IMR-90 (cell line): Measurements from ENCODE around the gene ATP1A3. TPM values are rescaled to one million over a fixed set of nuclear protein-coding genes. Genes with fewer than 3 reads are reported as not detected.

Experiments used
- ATAC-seq: fragments of 200-7000 bp; cut with Tn5 transposase; 2 replicates; pipeline ENCODE4 v1.9.1; 2020; ENCODE audit warnings: low read depth, mild to moderate bottlenecking, moderate library complexity
- BruUV-seq: library from RNA; stranded (reverse); fragments of 400-500 nt; replicated peaks from 2 replicates; lab custom pipeline; 2021; lab: Mats Ljungman, UMichigan
- CTCF ChIA-PET: fragments of 300-600 bp; formaldehyde crosslinking; extraction: SDS; loops from one replicate; lab custom pipeline; 2021; ENCODE audit warnings: antibody characterized with exemption; lab: Yijun Ruan, JAX
- POLR2A ChIA-PET: fragments of 300-600 bp; sonication (Branson Sonifier 250); formaldehyde crosslinking; loops from one replicate; lab custom pipeline; 2022; ENCODE audit warnings: antibody characterized with exemption; ENCODE audit not compliant: unreplicated experiment; lab: Charles Lee
- DNase-seq: peaks from one replicate; pipeline ENCODE4 v3.0.0; 2013
- H2AFZ ChIP-seq: replicated peaks from 2 replicates; pipeline ENCODE3; 2013; ENCODE audit warnings: low read length, mild to moderate bottlenecking; ENCODE audit not compliant: poor library complexity
- H2AK5ac ChIP-seq: 2 replicates; pipeline ENCODE4 v1.6.1; 2013; ENCODE audit warnings: low read depth, low read length, inconsistent platforms
- H2AK9ac ChIP-seq: replicated peaks from 2 replicates; pipeline ENCODE3; 2013; ENCODE audit warnings: mild to moderate bottlenecking, low read depth, low read length, moderate library complexity; ENCODE audit not compliant: poor library complexity
- H2BK120ac ChIP-seq: 2 replicates; pipeline ENCODE4 v1.6.1; 2013; ENCODE audit warnings: low read depth, low read length, inconsistent platforms
- H2BK15ac ChIP-seq: 3 replicates; pipeline ENCODE4 v1.6.1; 2013; ENCODE audit warnings: low read depth, low read length, inconsistent platforms
- H2BK20ac ChIP-seq: 2 replicates; pipeline ENCODE4 v1.6.1; 2013; ENCODE audit warnings: low read depth, mild to moderate bottlenecking, inconsistent platforms, low read length, moderate library complexity
- H2BK5ac ChIP-seq: 2 replicates; pipeline ENCODE4 v1.6.1; 2013; ENCODE audit warnings: mild to moderate bottlenecking, low read depth, low read length, inconsistent platforms; ENCODE audit not compliant: poor library complexity, severe bottlenecking
- H3K14ac ChIP-seq: replicated peaks from 2 replicates; pipeline ENCODE4 v1.6.1; 2013; ENCODE audit warnings: low read depth, low read length, inconsistent platforms
- H3K18ac ChIP-seq: 2 replicates; pipeline ENCODE4 v1.6.1; 2013; ENCODE audit warnings: low read depth, low read length, control low read depth
- H3K23ac ChIP-seq: 2 replicates; pipeline ENCODE4 v1.6.1; 2013; ENCODE audit warnings: low read depth, low read length, inconsistent platforms
- H3K27ac ChIP-seq: 2 replicates; pipeline ENCODE4 v1.5.1; 2013; ENCODE audit warnings: mild to moderate bottlenecking, control low read depth, low read length; ENCODE audit not compliant: insufficient read depth
- H3K27me3 ChIP-seq: 2 replicates; pipeline ENCODE4 v1.6.1; 2013; ENCODE audit warnings: low read length; ENCODE audit not compliant: control insufficient read depth, insufficient read depth
- H3K36me3 ChIP-seq: 2 replicates; pipeline ENCODE4 v1.6.1; 2013; ENCODE audit warnings: low read length, mixed read lengths; ENCODE audit not compliant: control insufficient read depth, insufficient read depth
- H3K4ac ChIP-seq: 2 replicates; pipeline ENCODE4 v1.6.1; 2013; ENCODE audit warnings: low read depth, low read length, inconsistent platforms
- H3K4me1 ChIP-seq: 2 replicates; pipeline ENCODE4 v1.6.1; 2013; ENCODE audit warnings: low read length, mixed read lengths; ENCODE audit not compliant: control insufficient read depth, insufficient read depth
- H3K4me2 ChIP-seq: 2 replicates; pipeline ENCODE4 v1.6.1; 2013; ENCODE audit warnings: low read depth, mild to moderate bottlenecking, control low read depth, low read length, moderate library complexity
- H3K4me3 ChIP-seq: 2 replicates; pipeline ENCODE4 v1.5.1; 2013; ENCODE audit warnings: low read depth, mild to moderate bottlenecking, control low read depth, low read length, moderate library complexity; ENCODE audit not compliant: insufficient read depth
- H3K56ac ChIP-seq: 2 replicates; pipeline ENCODE4 v1.6.1; 2013; ENCODE audit warnings: low read length, inconsistent platforms; ENCODE audit not compliant: insufficient read depth; ENCODE audit errors: extremely low read depth
- H3K79me1 ChIP-seq, 2 experiments: 2 replicates each; pipeline ENCODE4 v1.6.1; 2013; ENCODE audit warnings: low read length in 2 of 2, inconsistent platforms in 1 of 2, low read depth in 1 of 2
- H3K9ac ChIP-seq: 2 replicates; pipeline ENCODE4 v1.6.1; 2013; ENCODE audit warnings: low read depth, low read length, control low read depth
- H3K9me1 ChIP-seq: 2 replicates; pipeline ENCODE4 v1.6.1; 2013; ENCODE audit warnings: low read length, inconsistent platforms; ENCODE audit not compliant: insufficient read depth
- H3K9me3 ChIP-seq: 2 replicates; pipeline ENCODE4 v1.6.1; 2013; ENCODE audit warnings: low read length; ENCODE audit not compliant: control insufficient read depth, insufficient read depth
- H4K20me1 ChIP-seq: 2 replicates; pipeline ENCODE4 v1.6.1; 2013; ENCODE audit warnings: low read length, inconsistent platforms; ENCODE audit not compliant: insufficient read depth
- H4K5ac ChIP-seq: 2 replicates; pipeline ENCODE4 v1.6.1; 2013; ENCODE audit warnings: mild to moderate bottlenecking, low read depth, low read length, control low read depth
- H4K8ac ChIP-seq, 2 experiments: 2 replicates each; pipeline ENCODE4 v1.6.1; 2013; ENCODE audit warnings: low read depth in 2 of 2, low read length in 2 of 2, control low read depth in 1 of 2, inconsistent platforms in 1 of 2
- H4K91ac ChIP-seq: 2 replicates; pipeline ENCODE4 v1.6.1; 2013; ENCODE audit warnings: low read depth, low read length, inconsistent platforms; ENCODE audit not compliant: insufficient read depth
- BHLHE40 ChIP-seq: fragments of 150-350 bp; IDR thresholded peaks from 2 replicates; pipeline ENCODE4 v1.6.1; 2016; ENCODE audit warnings: mild to moderate bottlenecking, low read depth, low read length
- CEBPB ChIP-seq: IDR thresholded peaks from 2 replicates; pipeline ENCODE4 v1.6.1; 2012; ENCODE audit warnings: low read depth, low read length, improper control_type of control experiment
- CHD1 ChIP-seq: IDR thresholded peaks from 2 replicates; pipeline ENCODE4 v1.6.1; 2012; ENCODE audit warnings: low read depth, low read length, improper control_type of control experiment
- FOS ChIP-seq: fragments of 150-350 bp; IDR thresholded peaks from 2 replicates; pipeline ENCODE4 v1.6.1; 2016; ENCODE audit warnings: low read depth, low read length
- MAFK ChIP-seq: IDR thresholded peaks from 2 replicates; pipeline ENCODE4 v1.6.1; 2012; ENCODE audit warnings: low read depth, low read length, improper control_type of control experiment
- MAZ ChIP-seq: IDR thresholded peaks from 2 replicates; pipeline ENCODE4 v1.6.1; 2012; ENCODE audit warnings: low read depth, mild to moderate bottlenecking, low read length, improper control_type of control experiment, moderate library complexity, borderline replicate concordance
- MXI1 ChIP-seq: IDR thresholded peaks from 2 replicates; pipeline ENCODE4 v1.6.1; 2012; ENCODE audit warnings: low read depth, mild to moderate bottlenecking, low read length, moderate library complexity, borderline replicate concordance
- NFE2L2 ChIP-seq: fragments of 150-350 bp; IDR thresholded peaks from 2 replicates; pipeline ENCODE4 v1.6.1; 2016; ENCODE audit warnings: low read depth, mild to moderate bottlenecking, low read length
- POLR2A ChIP-seq: IDR thresholded peaks from 2 replicates; pipeline ENCODE4 v1.6.1; 2012; ENCODE audit warnings: mild to moderate bottlenecking, low read depth, low read length
- RAD21 ChIP-seq: IDR thresholded peaks from 2 replicates; pipeline ENCODE4 v1.6.1; 2012; ENCODE audit warnings: low read length, improper control_type of control experiment
- RCOR1 ChIP-seq: IDR thresholded peaks from 2 replicates; pipeline ENCODE4 v1.6.1; 2012; ENCODE audit warnings: mild to moderate bottlenecking, low read length, improper control_type of control experiment; ENCODE audit not compliant: insufficient replicate concordance
- RFX5 ChIP-seq: IDR thresholded peaks from 2 replicates; pipeline ENCODE4 v1.8.0; 2012; ENCODE audit warnings: low read depth, mild to moderate bottlenecking, low read length, moderate library complexity
- SMC3 ChIP-seq: fragments of 150-350 bp; IDR thresholded peaks from 2 replicates; pipeline ENCODE4 v1.6.1; 2016; ENCODE audit warnings: low read depth, mild to moderate bottlenecking, antibody characterized with exemption, low read length, moderate library complexity
- WGBS, 2 experiments: methylation state at CpG; one replicate each; pipeline versions ENCODE4 v1.1.5 to v1.1.7; 2013; ENCODE audit warnings: missing lambda C conversion rate in 2 of 2; ENCODE audit not compliant: insufficient read length in 1 of 2; ENCODE audit errors: extremely low coverage in 2 of 2; 5-methylcytosine and 5-hydroxymethylcytosine counted together
- dilution Hi-C: fragments of 300-500 bp; cut with HindIII; formaldehyde crosslinking; loops from one replicate; pipeline ENCODE4 v1.14.3; 2018; ENCODE audit warnings: low sequenced_read_pairs; ENCODE audit not compliant: unreplicated experiment
- in situ Hi-C: fragments of 300-500 bp; cut with MboI; formaldehyde crosslinking; loops from 3 replicates; pipeline ENCODE4 v1.14.3; 2019; ENCODE audit warnings: low sequenced_read_pairs, inconsistent platforms, mixed read lengths
- intact Hi-C: fragments of 100-400 bp; cut with micrococcal nuclease; formaldehyde crosslinking; loops from 2 replicates; pipeline ENCODE4 v1.10.0; 2022
- polyA plus RNA-seq, 3 experiments: library from polyadenylated mRNA; depleted of rRNA; stranded (reverse); fragments of >200 nt; gene quantifications; 2 replicates each; pipeline ENCODE4 v1.2.3, GENCODE V29; 2012; ENCODE audit warnings: low replicate concordance in 1 of 3
- total RNA-seq: library from RNA; depleted of rRNA; stranded (reverse); fragments of >200 nt; gene quantifications from 2 replicates; pipeline ENCODE4 v1.2.3, GENCODE V29; 2012
- TF ChIP-seq, protein P1 (sequence below): fragments of 150-350 bp; IDR thresholded peaks from 2 replicates; pipeline ENCODE4 v1.6.1; 2017; ENCODE audit warnings: mild to moderate bottlenecking, antibody characterized with exemption, low read length, low read depth
- TF ChIP-seq, protein P2 (sequence below): conservative IDR thresholded peaks from 2 replicates; pipeline ENCODE4 v1.5.1; 2012; ENCODE audit warnings: mild to moderate bottlenecking, low read depth, low read length, improper control_type of control experiment
- TF ChIP-seq, protein P3 (sequence below): fragments of 150-350 bp; IDR thresholded peaks from 2 replicates; pipeline ENCODE4 v1.6.1; 2016; ENCODE audit warnings: low read depth, mild to moderate bottlenecking, low read length, moderate library complexity, borderline replicate concordance

The ATP1A3 gene
- total and polyA plus RNA-seq, 2 of the 4 experiments (the other 2 are of a cell fraction): under 0.01 to 0.12 TPM

DNA sequence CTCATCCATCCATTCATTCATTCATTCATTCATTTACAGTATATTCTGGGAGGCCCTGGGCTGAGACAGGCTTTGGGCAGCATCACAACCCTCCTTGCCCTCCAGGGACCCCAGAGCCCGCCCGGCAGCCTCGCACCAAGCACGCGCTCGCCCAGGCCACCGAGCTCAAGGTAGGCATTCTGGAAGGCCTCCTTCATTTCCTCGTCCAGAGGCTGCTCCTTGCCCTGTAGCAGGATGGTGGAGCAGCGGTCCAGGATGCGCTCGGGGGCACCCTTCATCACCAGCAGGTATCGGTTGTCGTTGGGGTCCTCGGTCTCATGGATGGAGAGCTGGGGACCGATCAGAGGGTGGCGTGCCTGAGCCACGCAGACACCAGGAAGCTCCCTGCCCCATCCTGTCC is 15.6 kb downstream of the ATP1A3 start:
- Histone ChIP-seq H2AK9ac (no peak overlapping the region), H3K14ac (no peak overlapping the region), H3K56ac (no peak overlapping the region), H3K4me2 (no peak overlapping the region), H2BK15ac (no peak overlapping the region), H4K5ac (no peak overlapping the region), H3K4ac (no peak overlapping the region), H2AFZ (no peak overlapping the region), H3K27me3 (peaks cover 28% of the 10 kb centered on the region), H3K27ac (no peak overlapping the region), H2AK5ac (no peak overlapping the region), H2BK5ac (no peak overlapping the region), H3K4me3 (no peak overlapping the region), H3K9me1 (no peaks in the 10 kb centered on the region), H4K20me1 (no peaks in the 10 kb centered on the region), H4K8ac (no peak overlapping the region), H3K9me3 (no peaks in the 10 kb centered on the region), H3K4me1 (no peaks in the 10 kb centered on the region), H2BK20ac (no peak overlapping the region), H3K36me3 (no peaks in the 10 kb centered on the region), H4K91ac (no peak overlapping the region), H3K9ac (no peak overlapping the region), H2BK120ac (no peak overlapping the region), H3K79me1 (no peaks in the 10 kb centered on the region), H3K18ac (no peak overlapping the region), H3K23ac (no peak overlapping the region)
- WGBS, 2 experiments: 75% methylated on average over 11 of the region's 17 CpGs; no CpG with 5 or more reads in 1 of the 2 experiments
- dilution Hi-C loops (no loop called here), intact Hi-C loops (no loop called here), in situ Hi-C loops (no loop called here)
- ChIA-PET CTCF (no interaction called here), POLR2A (no interaction called here)
- no TSS peak for BruUV-seq
- DNase-seq (no peak), ATAC-seq (no peak)
- TF ChIP-seq RAD21 (no peak), RCOR1 (no peak), FOS (no peak), CHD1 (no peak), MXI1 (no peak), SMC3 (no peak), RFX5 (no peak), POLR2A (no peak), NFE2L2 (no peak), CEBPB (no peak), BHLHE40 (no peak), MAFK (no peak), MAZ (no peak)
- TF ChIP-seq, protein P1, sequence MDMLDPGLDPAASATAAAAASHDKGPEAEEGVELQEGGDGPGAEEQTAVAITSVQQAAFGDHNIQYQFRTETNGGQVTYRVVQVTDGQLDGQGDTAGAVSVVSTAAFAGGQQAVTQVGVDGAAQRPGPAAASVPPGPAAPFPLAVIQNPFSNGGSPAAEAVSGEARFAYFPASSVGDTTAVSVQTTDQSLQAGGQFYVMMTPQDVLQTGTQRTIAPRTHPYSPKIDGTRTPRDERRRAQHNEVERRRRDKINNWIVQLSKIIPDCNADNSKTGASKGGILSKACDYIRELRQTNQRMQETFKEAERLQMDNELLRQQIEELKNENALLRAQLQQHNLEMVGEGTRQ: no peak
- TF ChIP-seq, protein P2, sequence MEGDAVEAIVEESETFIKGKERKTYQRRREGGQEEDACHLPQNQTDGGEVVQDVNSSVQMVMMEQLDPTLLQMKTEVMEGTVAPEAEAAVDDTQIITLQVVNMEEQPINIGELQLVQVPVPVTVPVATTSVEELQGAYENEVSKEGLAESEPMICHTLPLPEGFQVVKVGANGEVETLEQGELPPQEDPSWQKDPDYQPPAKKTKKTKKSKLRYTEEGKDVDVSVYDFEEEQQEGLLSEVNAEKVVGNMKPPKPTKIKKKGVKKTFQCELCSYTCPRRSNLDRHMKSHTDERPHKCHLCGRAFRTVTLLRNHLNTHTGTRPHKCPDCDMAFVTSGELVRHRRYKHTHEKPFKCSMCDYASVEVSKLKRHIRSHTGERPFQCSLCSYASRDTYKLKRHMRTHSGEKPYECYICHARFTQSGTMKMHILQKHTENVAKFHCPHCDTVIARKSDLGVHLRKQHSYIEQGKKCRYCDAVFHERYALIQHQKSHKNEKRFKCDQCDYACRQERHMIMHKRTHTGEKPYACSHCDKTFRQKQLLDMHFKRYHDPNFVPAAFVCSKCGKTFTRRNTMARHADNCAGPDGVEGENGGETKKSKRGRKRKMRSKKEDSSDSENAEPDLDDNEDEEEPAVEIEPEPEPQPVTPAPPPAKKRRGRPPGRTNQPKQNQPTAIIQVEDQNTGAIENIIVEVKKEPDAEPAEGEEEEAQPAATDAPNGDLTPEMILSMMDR: no peak
- TF ChIP-seq, protein P3, sequence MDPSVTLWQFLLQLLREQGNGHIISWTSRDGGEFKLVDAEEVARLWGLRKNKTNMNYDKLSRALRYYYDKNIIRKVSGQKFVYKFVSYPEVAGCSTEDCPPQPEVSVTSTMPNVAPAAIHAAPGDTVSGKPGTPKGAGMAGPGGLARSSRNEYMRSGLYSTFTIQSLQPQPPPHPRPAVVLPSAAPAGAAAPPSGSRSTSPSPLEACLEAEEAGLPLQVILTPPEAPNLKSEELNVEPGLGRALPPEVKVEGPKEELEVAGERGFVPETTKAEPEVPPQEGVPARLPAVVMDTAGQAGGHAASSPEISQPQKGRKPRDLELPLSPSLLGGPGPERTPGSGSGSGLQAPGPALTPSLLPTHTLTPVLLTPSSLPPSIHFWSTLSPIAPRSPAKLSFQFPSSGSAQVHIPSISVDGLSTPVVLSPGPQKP: no peak
